ENCODE data around the gene KISS1R.

The KISS1R gene

DNA sequence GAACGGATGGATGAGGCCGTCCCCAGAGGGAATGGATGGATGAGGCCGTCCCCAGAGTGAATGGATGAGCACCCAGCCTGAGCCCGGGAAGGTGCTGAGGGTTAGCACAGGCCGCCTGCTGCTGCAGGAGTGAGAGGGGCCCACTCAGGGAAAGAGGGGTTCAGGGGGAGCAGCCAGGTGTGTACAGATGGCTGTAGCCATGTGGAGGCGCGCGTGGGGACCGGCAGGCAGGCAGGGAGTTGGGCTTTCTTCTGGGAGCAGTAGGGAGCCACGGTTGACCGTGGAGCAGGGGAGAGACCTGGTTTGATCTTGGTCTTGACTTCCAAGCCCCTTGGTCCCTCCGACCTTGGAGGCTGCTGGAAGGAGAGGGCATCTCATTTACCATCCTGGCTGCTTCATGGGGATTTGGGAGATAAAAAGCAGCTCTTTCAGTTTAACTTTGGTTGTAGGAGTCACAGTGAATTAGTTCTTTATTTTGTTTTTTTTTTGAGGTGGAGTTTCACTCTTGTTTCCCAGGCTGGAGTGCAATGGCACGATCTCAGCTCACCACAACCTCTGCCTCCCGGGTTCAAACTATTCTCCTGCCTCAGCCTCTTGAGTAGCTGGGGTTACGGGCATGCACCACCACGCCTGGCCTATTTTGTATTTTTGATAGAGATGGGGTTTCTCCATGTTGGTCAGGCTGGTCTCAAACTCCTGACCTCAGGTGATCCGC is 33.4 kb downstream of the KISS1R start:
- Histone ChIP-seq H3K4me1 (ENCODE audit: control insufficient read depth, insufficient read depth, low read length) (no peaks in the 10 kb centered on the region), H3K4me3 (ENCODE audit: low read depth, low read length) (no peak overlapping the region), H3K36me3 (ENCODE audit: control insufficient read depth in 2 of 2, insufficient read depth in 1 of 2, low read length in 2 of 2) (peaks cover 0 to 14% of the 10 kb centered on the region in 2 experiments; a peak in 1 of 3 replicates), H3K27ac (ENCODE audit: extremely low read depth, low read depth, low read length) (no peak overlapping the region), H3K9me3 (ENCODE audit: control insufficient read depth, insufficient read depth, low read depth, low read length) (no peaks in the 10 kb centered on the region)
- ChIA-PET CTCF (no interaction called here), POLR2A (no interaction called here)
- TF ChIP-seq ZSCAN16 (tag by site-specific recombination; IDR thresholded peaks at IDR 0.05): no peak
- peak; percentile 66; the same call in 1 of the 2 replicates for TF ChIP-seq ZNF16 (tag by site-specific recombination; IDR thresholded peaks at IDR 0.05; ENCODE audit: low read depth)

DNA sequence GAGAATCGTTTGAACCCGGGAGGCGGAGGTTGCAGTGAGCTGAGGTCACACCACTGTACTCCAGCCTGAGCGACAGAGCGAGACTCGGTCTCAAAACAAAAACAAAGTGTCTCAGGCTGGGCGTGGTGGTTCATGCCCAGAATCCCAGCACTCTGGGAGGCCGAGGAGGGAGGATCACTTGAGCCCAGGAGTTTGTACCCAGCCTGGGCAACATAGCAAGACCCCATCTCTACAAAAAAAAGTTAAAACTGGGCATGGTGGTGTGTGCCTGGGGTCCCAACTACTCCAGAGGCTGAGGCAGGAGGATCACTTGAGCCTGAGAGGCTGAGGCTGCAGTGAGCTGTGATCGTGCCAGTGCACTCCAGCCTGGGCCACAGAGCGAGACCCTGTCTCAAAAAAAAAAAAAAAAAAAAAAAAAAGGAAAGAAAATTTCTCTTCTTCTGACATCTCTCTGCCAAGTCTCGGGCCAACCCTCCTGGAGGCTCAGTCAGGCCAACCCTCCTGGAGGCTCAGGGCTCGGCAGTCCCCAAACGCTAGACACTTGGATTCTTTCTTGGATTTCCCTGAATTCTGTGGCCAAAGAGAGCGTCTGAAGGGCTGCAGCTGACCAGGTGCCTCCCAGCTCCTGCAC is 35.0 kb downstream of the KISS1R start:
- Histone ChIP-seq H3K4me3 (ENCODE audit: low read depth, low read length) (no peak overlapping the region), H3K9me3 (ENCODE audit: control insufficient read depth, insufficient read depth, low read depth, low read length) (no peaks in the 10 kb centered on the region), H3K36me3 (ENCODE audit: control insufficient read depth in 2 of 2, insufficient read depth in 1 of 2, low read length in 2 of 2) (peaks cover 0 to 12% of the 10 kb centered on the region in 2 experiments; a peak in 1 of 3 replicates), H3K4me1 (ENCODE audit: control insufficient read depth, insufficient read depth, low read length) (no peaks in the 10 kb centered on the region), H3K27ac (ENCODE audit: extremely low read depth, low read depth, low read length) (no peak overlapping the region)
- TF ChIP-seq ZNF121 (tag by site-specific recombination; IDR thresholded peaks at IDR 0.05) (peak; percentile 98), ZNF157 (tag by site-specific recombination; IDR thresholded peaks at IDR 0.05) (no peak)
- POLR2A ChIA-PET: no interaction called here
- CTCF ChIA-PET: no interaction called here

DNA sequence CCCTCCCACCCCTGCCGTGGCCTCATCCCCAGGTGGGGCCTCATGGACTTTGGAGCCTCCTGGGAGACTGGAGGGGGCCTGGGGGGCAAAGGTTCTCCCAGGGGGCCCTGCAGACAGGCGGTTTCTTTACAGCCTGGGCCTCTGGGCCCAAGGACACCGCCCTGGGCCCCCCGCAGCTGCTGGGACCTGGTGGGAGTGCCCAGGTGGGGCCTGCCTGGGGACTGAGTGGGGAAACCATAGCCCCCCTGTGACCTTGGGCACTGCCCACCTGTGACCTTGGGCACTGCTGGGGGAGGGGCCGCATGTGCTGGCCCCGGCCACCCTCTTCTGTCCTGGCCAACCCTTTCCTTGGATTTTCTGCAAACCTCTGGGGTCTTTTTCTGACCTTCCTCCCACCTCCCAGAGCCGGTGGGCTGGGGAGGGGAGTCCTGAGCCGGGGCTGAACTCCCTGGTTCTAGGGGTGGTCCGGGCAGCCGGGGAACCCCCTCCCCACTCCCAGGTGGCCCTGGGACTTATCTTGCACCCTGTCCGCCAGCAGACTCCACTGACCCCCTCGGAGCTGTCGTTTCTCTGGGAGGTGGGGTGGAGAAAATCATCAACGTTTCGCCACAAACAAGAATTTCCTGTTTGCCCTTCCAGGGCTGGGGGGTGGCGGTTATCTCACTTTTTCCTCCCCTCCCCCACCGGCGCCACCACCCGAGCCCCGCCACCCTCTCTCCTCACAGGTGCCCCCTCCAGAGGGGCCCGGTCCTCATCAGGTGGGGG is 35.7 kb downstream of the KISS1R start:
- 0 out of 2 replicates have a peak overlapping the region, but pooled peaks have one; percentile 9 for H3K27ac ChIP-seq (ENCODE audit: extremely low read depth, low read depth, low read length)
- CTCF ChIA-PET: no interaction called here
- POLR2A ChIA-PET: no interaction called here
- no peaks in the 10 kb centered on the region for H3K9me3 ChIP-seq (ENCODE audit: control insufficient read depth, insufficient read depth, low read depth, low read length)
- H3K4me3 ChIP-seq (ENCODE audit: low read depth, low read length): no peak overlapping the region
- no peaks in the 10 kb centered on the region for H3K4me1 ChIP-seq (ENCODE audit: control insufficient read depth, insufficient read depth, low read length)
- peaks cover 0 to 5% of the 10 kb centered on the region in 2 experiments; a peak in 1 of 3 replicates for H3K36me3 ChIP-seq (ENCODE audit: control insufficient read depth in 2 of 2, insufficient read depth in 1 of 2, low read length in 2 of 2)
- TF ChIP-seq GLIS1 (tag by site-specific recombination; IDR thresholded peaks at IDR 0.05) (peak; percentile 98), ZNF530 (tag by site-specific recombination; IDR thresholded peaks at IDR 0.05; ENCODE audit: low read depth) (no peak), ZIC2 (tag by site-specific recombination; IDR thresholded peaks at IDR 0.05) (peak; percentile 81), ZFHX2 (tag by site-specific recombination; conservative IDR thresholded peaks at IDR 0.05) (no peak), ZNF350 (tag by site-specific recombination; IDR thresholded peaks at IDR 0.05) (no peak), GLIS2 (tag by site-specific recombination; IDR thresholded peaks at IDR 0.05) (0 out of 2 replicates have a peak, but pooled peaks have one; percentile 43), ZNF341 (tag by site-specific recombination; IDR thresholded peaks at IDR 0.05; ENCODE audit: low read depth) (no peak)
- TF ChIP-seq, protein P1, sequence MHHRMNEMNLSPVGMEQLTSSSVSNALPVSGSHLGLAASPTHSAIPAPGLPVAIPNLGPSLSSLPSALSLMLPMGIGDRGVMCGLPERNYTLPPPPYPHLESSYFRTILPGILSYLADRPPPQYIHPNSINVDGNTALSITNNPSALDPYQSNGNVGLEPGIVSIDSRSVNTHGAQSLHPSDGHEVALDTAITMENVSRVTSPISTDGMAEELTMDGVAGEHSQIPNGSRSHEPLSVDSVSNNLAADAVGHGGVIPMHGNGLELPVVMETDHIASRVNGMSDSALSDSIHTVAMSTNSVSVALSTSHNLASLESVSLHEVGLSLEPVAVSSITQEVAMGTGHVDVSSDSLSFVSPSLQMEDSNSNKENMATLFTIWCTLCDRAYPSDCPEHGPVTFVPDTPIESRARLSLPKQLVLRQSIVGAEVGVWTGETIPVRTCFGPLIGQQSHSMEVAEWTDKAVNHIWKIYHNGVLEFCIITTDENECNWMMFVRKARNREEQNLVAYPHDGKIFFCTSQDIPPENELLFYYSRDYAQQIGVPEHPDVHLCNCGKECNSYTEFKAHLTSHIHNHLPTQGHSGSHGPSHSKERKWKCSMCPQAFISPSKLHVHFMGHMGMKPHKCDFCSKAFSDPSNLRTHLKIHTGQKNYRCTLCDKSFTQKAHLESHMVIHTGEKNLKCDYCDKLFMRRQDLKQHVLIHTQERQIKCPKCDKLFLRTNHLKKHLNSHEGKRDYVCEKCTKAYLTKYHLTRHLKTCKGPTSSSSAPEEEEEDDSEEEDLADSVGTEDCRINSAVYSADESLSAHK (tag by site-specific recombination; IDR thresholded peaks at IDR 0.05): 0 out of 2 replicates have a peak, but pooled peaks have one; percentile 32

Measured in HEK293 (cell line).